Hepatocyte (in vitro differentiated cells): ENCODE measurements around the gene SAMD11. TPM values are rescaled to one million over a fixed set of nuclear protein-coding genes. Genes with fewer than 3 reads are reported as not detected.
"Not testable (repeated sequence)": the region's sequence is repeated elsewhere in the genome, so short reads cannot be mapped to it uniquely, and the experiment has no call there.

Experiments
- DNase-seq: peaks from one replicate; pipeline ENCODE4 v3.0.0-alpha.2; 2016; ENCODE audit warnings: low spot score
- H2AFZ ChIP-seq: fragments of 200-600 bp; sonication (generic); 2 replicates; pipeline ENCODE4 v1.6.0; 2016; ENCODE audit warnings: antibody characterized with exemption, mild to moderate bottlenecking
- H3K27ac ChIP-seq: fragments of 200-600 bp; sonication (generic); 2 replicates; pipeline ENCODE4 v1.5.1; 2016; ENCODE audit warnings: mild to moderate bottlenecking
- H3K27me3 ChIP-seq: fragments of 200-600 bp; sonication (generic); 2 replicates; pipeline ENCODE4 v1.6.1; 2016
- H3K36me3 ChIP-seq: fragments of 200-600 bp; sonication (generic); replicated peaks from 2 replicates; pipeline ENCODE4 v1.5.1; 2016; ENCODE audit warnings: low read depth; ENCODE audit not compliant: insufficient read depth
- H3K4me1 ChIP-seq: fragments of 200-600 bp; sonication (generic); 2 replicates; pipeline ENCODE4 v1.5.1; 2016; ENCODE audit warnings: mild to moderate bottlenecking, moderate library complexity; ENCODE audit not compliant: insufficient read depth
- H3K4me2 ChIP-seq: fragments of 200-600 bp; sonication (generic); 2 replicates; pipeline ENCODE4 v1.6.0; 2016
- H3K4me3 ChIP-seq: fragments of 200-600 bp; sonication (generic); 2 replicates; pipeline ENCODE4 v1.5.1; 2016; ENCODE audit warnings: mild to moderate bottlenecking
- H3K79me2 ChIP-seq: fragments of 200-600 bp; sonication (generic); 2 replicates; pipeline ENCODE4 v1.6.0; 2017; ENCODE audit warnings: mild to moderate bottlenecking
- H3K9me2 ChIP-seq: fragments of 200-600 bp; sonication (generic); replicated peaks from 2 replicates; pipeline ENCODE4 v1.6.0; 2017; ENCODE audit warnings: mild to moderate bottlenecking; ENCODE audit not compliant: insufficient read depth
- H3K9me3 ChIP-seq: fragments of 200-600 bp; sonication (generic); 2 replicates; pipeline ENCODE4 v1.5.1; 2016; ENCODE audit warnings: low read depth, mild to moderate bottlenecking
- H4K20me1 ChIP-seq: fragments of 200-600 bp; sonication (generic); 2 replicates; pipeline ENCODE4 v1.6.0; 2016; ENCODE audit warnings: mild to moderate bottlenecking; ENCODE audit not compliant: insufficient read depth, poor library complexity, severe bottlenecking
- EZH2 ChIP-seq: fragments of 200-600 bp; sonication (generic); IDR thresholded peaks from 2 replicates; pipeline ENCODE4 v1.6.1; 2016; ENCODE audit warnings: antibody characterized with exemption, mild to moderate bottlenecking, borderline replicate concordance
- EZH2phosphoT487 ChIP-seq: fragments of 200-600 bp; sonication (generic); IDR thresholded peaks from one replicate; pipeline ENCODE4 v1.6.1; 2018; ENCODE audit warnings: antibody characterized with exemption, mild to moderate bottlenecking, low read depth, moderate library complexity; ENCODE audit not compliant: unreplicated experiment, severe bottlenecking
- WGBS: methylation state at CpG from one replicate; pipeline ENCODE4 v1.1.6; 2016; ENCODE audit warnings: low lambda C conversion rate; ENCODE audit errors: missing lambda C conversion rate; 5-methylcytosine and 5-hydroxymethylcytosine counted together
- polyA plus RNA-seq: library from polyadenylated mRNA; unstranded; fragments of >200 nt; fragmentation: Nextera tagmentation; extraction: Ambion mirVana; gene quantifications from 2 replicates; pipeline ENCODE4 v1.2.1, GENCODE V29; 2016
- total RNA-seq: library from RNA; depleted of rRNA; stranded (reverse); fragments of >200 nt; gene quantifications from 2 replicates; pipeline ENCODE4 v1.2.3, GENCODE V29; 2014
- TF ChIP-seq, protein P1 (sequence below): fragments of 200-600 bp; sonication (generic); IDR thresholded peaks from 2 replicates; pipeline ENCODE4 v1.5.1; 2016; ENCODE audit warnings: antibody characterized with exemption, mild to moderate bottlenecking; ENCODE audit not compliant: poor library complexity

The SAMD11 gene
- total and polyA plus RNA-seq, 2 experiments from 2014 or later = 9.5 to 17.1 TPM

DNA sequence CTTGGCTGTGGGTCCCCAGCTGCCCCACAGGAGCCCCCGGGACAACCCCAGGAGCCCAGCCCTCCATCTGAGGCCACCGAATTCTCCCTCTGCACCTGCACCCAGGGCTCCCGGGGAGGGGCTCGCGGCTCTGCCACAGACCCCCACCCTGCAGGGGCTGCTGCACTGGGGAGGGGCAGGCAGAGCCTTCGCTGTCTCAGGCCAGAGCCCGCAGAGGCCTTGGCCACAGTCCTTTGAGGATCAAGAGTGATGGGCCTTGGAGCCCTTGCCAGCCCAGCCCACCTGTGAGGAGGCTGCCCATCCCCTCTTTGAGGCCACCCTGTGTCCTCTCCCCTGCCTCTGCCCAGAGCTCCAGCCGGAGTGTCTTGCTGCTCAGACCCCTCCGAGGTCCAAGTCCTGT, 51.6 kb downstream of the SAMD11 start:
- no peaks in the 10 kb centered on the region for H3K9me2 ChIP-seq
- H3K9me3 ChIP-seq = no peaks in the 10 kb centered on the region
- no peak for DNase-seq
- H3K36me3 ChIP-seq = no peaks in the 10 kb centered on the region
- no peak overlapping the region for H3K27ac ChIP-seq
- peaks cover 4% of the 10 kb centered on the region for H3K27me3 ChIP-seq
- H3K4me1 ChIP-seq = peaks cover 3% of the 10 kb centered on the region
- no peak overlapping the region for H2AFZ ChIP-seq
- H3K4me2 ChIP-seq = peak overlapping the region; percentile 91
- no peaks in the 10 kb centered on the region for H3K79me2 ChIP-seq
- no peaks in the 10 kb centered on the region for H4K20me1 ChIP-seq
- no peak overlapping the region for H3K4me3 ChIP-seq
- TF ChIP-seq, protein P1, sequence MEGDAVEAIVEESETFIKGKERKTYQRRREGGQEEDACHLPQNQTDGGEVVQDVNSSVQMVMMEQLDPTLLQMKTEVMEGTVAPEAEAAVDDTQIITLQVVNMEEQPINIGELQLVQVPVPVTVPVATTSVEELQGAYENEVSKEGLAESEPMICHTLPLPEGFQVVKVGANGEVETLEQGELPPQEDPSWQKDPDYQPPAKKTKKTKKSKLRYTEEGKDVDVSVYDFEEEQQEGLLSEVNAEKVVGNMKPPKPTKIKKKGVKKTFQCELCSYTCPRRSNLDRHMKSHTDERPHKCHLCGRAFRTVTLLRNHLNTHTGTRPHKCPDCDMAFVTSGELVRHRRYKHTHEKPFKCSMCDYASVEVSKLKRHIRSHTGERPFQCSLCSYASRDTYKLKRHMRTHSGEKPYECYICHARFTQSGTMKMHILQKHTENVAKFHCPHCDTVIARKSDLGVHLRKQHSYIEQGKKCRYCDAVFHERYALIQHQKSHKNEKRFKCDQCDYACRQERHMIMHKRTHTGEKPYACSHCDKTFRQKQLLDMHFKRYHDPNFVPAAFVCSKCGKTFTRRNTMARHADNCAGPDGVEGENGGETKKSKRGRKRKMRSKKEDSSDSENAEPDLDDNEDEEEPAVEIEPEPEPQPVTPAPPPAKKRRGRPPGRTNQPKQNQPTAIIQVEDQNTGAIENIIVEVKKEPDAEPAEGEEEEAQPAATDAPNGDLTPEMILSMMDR = no peak
- TF ChIP-seq EZH2phosphoT487 (no peak), EZH2 (no peak)
- 80% methylated on average over 9 of the region's 9 CpGs for WGBS

DNA sequence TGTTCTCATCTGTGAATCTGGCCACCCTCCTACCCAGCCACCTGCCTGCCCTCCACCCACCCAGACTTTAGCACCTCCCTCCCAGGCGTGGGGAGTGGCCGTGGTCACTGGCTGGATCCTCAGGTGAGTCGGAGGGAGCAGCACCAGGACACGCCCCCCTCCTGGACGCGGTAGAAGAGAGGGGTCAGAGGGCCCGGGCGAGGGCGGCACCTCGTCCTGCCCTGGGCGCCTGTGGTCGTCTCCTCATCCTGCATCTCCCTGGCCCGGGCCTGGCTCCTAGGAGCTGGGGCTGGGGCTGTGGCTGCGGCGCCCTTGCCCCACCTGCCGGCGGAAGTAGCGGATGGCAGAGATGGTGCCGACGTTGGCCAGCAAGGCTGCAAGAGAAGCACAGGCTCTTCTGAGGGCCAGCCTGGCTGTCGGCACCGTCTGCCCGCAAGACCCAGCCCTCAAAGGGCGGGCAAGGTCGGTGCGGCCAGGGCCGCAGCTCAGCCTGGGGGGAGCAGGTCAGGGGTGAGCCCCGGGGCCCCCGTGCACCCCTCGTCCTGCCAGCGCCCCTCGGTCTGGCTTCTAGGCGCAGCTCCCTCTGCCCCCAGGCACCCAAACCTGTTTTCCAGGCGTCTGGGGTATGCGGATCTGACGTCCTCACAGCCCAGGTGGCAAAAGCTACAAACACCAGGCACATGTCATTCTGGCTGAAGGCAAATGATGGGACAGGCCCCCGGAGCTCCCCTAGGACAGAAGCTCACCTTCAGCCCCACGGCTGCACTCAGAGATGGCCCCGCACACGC, 52.4 kb downstream of the SAMD11 start:
- WGBS = 6% methylated on average over 31 of the region's 40 CpGs
- H3K4me3 ChIP-seq = no peak overlapping the region

DNA sequence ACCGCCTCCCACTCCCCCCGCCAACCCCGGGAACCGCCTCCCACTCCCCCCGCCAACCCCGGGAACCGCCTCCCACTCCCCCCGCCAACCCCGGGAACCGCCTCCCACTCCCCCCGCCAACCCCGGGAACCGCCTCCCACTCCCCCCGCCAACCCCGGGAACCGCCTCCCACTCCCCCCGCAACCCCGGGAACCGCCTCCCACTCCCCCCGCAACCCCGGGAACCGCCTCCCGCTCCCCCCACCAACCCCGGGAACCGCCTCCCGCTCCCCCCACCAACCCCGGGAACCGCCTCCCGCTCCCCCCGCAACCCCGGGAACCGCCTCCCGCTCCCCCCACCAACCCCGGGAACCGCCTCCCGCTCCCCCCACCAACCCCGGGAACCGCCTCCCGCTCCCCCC, 53.1 kb downstream of the SAMD11 start:
- H3K27me3 ChIP-seq, H3K36me3 ChIP-seq, H2AFZ ChIP-seq, H3K79me2 ChIP-seq, H3K4me3 ChIP-seq, H3K9me2 ChIP-seq, H3K4me1 ChIP-seq, DNase-seq, H4K20me1 ChIP-seq, H3K4me2 ChIP-seq, H3K9me3 ChIP-seq, H3K27ac ChIP-seq: not testable (repeated sequence)
- no CpG with 5 or more reads among the region's 39 CpGs for WGBS

More for the DNA sequence above, 52.4 kb downstream of the SAMD11 start:
- Histone ChIP-seq H3K27me3 (no peaks in the 10 kb centered on the region), H3K4me2 (peak overlapping the region; percentile 91), H2AFZ (peak overlapping the region; percentile 74), H3K4me1 (peaks cover 3% of the 10 kb centered on the region), H3K27ac (peak overlapping the region; percentile 49), H3K36me3 (no peaks in the 10 kb centered on the region), H3K9me3 (no peaks in the 10 kb centered on the region), H4K20me1 (no peaks in the 10 kb centered on the region), H3K9me2 (no peaks in the 10 kb centered on the region), H3K79me2 (no peaks in the 10 kb centered on the region)
- TF ChIP-seq, protein P1 = peak; percentile 69
- TF ChIP-seq EZH2phosphoT487 (no peak), EZH2 (no peak)
- peak; percentile 90 for DNase-seq

DNA sequence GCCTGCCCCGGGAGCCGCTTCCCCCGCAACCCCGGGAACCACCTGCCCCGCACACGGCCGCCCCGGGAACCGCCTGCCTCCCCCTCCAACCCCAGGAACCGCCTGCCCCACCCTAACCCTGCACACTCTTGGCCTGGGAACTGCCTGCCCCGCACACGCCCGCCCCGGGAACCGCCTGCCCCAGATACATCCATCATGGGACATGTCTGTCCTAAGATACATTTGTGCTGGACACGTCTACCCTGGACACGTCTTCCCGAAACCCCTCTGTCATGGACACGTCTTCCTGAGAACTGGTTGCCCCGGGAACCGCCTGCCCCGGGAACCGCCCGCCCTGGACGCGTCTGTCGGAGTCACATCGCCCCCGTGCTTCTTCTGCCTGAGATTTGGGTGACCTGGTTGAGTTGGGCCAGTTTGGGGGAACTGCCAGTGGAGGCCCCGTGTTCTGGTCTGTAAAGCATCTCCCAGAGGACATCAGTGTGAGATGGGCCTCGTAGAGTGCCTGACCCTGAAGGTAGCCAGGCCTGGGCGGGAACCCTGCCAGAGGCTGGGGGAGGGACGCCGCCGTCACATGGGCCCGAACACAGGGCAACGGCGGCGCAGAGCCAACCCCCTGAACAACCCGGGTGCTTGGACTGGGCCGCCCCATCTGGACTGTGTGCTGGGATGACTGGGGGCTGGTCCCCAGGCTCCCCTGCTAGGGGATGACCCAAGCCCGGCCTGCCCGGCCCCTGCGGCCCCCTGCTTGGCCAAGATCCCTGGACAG, 54.5 kb downstream of the SAMD11 start:
- H3K9me2 ChIP-seq = no peaks in the 10 kb centered on the region

More for the DNA sequence above, 54.5 kb downstream of the SAMD11 start:
- Histone ChIP-seq H4K20me1 (no peaks in the 10 kb centered on the region), H2AFZ (no peak overlapping the region), H3K4me2 (no peak overlapping the region), H3K4me3 (no peak overlapping the region), H3K27me3 (no peaks in the 10 kb centered on the region), H3K4me1 (peaks cover 3% of the 10 kb centered on the region), H3K27ac (no peak overlapping the region), H3K79me2 (no peaks in the 10 kb centered on the region), H3K36me3 (no peaks in the 10 kb centered on the region), H3K9me3 (no peaks in the 10 kb centered on the region)
- WGBS = 94% methylated on average over 33 of the region's 44 CpGs
- no peak for DNase-seq
- TF ChIP-seq EZH2 (no peak), EZH2phosphoT487 (no peak)
- TF ChIP-seq, protein P1 = no peak
